HG03196 (cell line): ENCODE measurements around the gene ATG4D.
"Not testable (repeated sequence)": the region's sequence is repeated elsewhere in the genome, so short reads cannot be mapped to it uniquely, and the experiment has no call there.

ENCODE experiments used
- ATAC-seq: cut with Tn5 transposase; IDR thresholded peaks from one replicate; pipeline ENCODE4 v1.9.1; 2021; ENCODE audit not compliant: unreplicated experiment

Gene ATG4D

DNA sequence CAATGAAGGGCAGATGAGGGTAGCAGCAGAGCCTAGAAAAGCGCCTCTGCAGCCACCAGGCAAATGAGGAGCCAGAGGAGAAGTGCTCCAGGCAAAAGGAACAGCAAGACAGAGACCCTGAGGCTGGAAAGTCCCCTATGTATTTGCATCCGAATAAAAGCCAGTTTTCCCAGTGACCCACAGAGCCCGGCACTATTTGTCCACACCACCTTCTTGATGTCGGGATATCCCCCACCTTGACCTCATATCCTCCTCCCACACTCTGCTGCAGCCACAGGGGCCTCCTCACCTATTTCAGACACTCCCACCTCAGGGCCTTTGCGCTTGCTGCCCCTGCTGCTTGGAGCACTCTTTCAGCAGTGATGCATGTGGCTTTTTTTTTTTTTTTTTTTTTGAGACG, 6.6 kb downstream of the ATG4D start:
- no peak for ATAC-seq

GRCh38 chr19:10551006-10551405, 7.3 kb downstream of the ATG4D start:
- not testable (repeated sequence) for ATAC-seq

DNA sequence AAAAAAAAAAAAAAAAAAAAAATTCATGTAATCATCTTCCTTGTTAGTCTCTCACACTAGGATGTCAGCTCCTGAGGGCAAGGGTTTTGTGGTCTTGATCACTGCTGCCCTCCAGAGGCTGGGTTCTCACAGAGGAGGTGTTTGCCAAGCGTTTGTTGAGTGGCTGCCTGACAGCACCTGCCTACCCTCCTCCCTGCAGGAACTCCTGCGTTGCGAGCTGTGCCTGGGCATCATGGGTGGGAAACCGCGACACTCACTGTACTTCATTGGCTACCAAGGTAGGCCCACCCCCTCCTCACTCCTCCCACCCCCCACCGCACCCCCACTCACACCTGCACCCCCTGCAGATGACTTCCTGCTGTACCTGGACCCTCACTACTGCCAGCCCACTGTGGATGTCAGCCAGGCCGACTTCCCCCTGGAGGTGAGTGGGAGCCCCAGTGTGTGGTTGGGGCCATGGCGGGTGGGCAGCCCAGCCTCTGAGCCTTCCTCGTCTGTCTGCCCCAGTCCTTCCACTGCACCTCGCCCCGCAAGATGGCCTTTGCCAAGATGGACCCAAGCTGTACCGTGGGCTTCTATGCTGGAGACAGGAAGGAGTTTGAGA, 8.1 kb downstream of the ATG4D start:
- no peak for ATAC-seq

- ATAC-seq: no peak
These were observed 8.9 kb downstream of the ATG4D start for GRCh38 chr19:10552510-10553053.

DNA sequence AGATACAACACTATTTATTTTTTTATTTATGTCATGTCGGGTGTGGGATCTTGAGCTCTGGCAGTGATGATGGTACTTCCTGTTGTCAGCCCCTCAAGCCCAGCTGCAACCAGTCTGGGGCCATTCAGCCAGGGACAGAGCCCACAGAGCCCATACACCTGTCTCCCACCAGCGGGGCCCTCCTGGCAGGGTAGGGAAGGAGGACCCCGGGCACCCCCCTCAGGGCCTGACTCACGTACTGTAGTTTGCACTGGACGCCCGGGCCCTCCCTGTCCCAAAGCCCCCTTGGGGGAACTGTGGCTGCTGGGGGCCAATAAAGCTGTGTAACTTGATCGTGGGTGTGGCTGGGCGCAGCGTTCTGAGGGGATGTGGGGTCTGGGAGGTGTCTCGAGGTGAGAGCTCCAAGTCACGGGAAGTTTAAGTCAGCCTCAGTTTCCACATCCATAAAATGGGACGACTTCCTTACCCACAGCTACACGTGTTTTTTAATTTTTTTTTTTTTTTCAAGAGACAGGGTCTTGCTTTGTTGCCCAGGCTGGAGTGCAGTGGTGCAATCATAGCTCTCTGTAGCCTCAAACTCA, 9.5 kb downstream of the ATG4D start:
- no peak for ATAC-seq

DNA sequence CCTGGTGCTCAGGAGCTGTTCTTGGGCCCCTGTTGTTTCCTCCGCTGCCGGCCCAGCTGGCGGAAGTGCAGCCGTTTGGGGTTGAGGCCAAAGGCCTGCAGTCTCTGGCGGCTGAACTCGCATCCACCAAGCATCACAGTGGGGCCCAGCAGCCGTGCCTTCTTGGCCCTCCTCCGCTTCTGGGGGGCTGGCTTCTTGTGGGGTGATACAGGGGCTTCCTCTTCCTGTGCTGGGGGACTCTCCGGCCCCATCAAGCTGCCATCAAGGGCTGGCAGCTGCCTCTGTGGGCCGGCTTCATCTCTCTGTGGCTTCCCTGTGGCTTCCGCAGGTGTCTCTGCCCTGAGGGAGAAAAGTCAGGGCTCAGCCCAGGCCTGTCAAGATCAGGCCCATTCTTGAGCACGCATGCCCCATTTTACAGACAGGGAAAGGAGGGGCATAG, 10.3 kb downstream of the ATG4D start:
- peak; percentile 47 for ATAC-seq

DNA sequence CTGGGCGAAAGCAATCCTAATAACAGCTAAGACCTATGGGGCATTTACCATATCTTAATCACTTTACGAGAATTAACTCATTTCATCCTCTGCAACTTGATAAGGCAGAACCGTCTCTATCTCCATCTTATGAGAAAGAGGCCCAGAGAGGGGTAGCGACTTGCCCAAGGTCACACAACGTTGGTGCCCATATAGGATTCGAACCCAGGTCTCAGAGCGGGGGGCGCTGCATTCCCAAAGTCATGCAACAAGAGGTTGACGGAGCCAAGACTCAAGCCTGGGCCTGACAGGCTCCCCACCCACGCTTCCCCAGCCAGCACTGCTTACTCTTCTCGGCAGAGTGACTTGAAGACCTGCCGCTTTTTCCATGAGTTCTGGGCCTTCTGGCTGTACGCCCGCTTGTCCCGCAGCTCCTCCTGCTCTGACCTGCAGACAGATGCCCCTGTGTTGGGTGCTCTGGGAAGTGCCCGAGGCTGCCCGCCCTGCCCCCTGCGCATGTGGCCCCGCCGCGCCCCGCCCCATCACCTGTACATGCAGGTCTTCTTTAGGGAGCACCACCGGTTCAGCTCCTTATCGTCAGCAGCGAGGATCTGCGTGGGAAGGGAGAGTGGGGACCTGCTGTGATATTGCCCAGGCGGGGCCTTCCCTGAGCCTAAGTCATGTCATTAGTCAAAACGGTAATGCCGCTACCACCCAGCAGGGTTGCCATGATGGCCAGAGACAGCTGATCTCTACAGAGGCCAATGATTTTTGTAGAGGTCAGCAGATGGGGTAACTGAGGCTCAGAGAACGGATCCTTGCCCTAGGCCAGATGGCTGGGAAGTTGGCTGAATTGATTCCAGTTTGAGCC, 11.3 kb downstream of the ATG4D start:
- ATAC-seq: no peak

DNA sequence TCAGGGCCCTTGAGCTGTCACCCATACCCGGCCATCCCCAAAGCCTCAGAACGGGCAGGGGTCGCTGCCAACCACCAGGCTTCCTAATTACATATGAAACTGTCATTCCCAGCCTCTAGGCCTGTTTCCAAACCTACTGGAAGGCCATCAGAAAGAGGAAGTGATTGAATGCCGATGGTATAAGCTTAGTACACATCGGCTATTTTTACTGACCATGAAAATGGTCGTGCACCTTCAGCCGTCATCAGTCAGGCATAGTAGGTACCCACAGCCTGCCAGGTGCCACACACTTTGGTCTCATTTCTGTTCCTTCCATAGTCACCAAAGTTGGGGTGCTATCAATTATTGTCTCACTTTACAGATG, 11.9 kb downstream of the ATG4D start:
- ATAC-seq: no peak

DNA sequence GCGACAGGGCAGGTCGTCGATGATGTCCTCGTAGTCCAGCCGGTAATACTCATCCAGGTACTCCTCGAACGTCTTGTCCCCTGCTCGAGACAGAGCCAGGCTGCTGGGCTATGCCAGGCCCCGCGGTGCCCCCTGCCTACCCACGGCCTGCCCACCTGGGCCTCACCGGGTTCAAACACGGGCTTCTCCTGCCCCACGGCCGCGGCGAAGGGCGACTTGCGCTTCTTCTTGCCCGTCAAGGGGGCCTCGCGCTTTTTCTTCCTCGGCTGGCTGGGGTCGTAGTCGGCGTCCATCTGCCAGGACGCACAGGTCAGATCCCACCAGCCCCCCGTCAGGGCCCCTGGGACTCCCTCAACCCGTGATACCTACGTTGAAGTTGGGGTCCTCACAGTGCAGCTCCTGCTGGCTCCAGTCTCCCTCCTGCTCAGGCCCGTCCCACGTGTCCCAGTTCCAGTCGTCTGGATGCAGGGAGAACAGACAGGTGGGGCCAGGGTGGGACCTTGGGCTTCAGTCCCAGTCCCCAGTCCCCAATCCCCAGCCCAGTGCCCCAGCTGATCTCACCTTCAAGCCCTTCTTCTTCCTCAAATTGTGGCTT, 14.0 kb downstream of the ATG4D start:
- no peak for ATAC-seq

DNA sequence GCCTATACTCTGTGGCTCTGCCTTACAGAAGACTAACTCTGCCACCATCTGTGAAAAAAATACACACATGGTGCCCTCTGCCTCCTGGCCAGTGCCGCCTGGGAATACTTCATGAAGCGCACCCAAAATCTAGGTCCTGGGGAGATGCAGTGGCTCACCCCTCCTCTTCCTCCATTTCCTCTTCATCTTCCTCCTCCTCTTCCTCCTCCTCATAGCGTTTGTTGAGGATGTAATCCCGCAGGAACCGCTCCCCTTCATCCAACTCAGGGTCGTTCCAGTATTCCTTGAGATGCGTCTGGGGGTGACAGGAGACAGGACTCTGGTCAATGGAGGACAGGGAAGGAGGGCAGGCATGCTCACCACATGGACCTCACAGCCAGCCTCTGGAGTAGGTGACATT, 16.4 kb downstream of the ATG4D start:
- no peak for ATAC-seq

DNA sequence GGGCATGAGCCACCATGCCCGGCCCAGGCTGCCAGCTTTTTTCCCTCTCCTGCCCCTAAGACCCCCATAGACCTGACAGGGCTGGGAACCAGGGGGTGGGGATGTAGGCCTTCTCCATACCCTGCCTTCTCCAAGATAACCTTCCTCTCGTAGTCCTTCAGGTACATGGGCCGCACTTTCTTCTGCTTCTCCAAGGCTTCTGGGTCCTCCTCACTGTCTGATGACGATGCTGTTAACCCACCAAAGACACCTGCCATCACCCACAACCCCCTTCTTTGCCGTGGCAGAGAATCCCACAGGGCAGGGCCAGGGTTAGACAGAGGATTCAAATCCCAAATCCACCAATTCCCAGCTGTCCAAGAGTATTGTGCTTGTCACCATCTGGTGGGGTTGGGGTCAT, 18.9 kb downstream of the ATG4D start:
- ATAC-seq: no peak

- ATAC-seq: no peak
These were observed 21.4 kb downstream of the ATG4D start for GRCh38 chr19:10565028-10565566.

GRCh38 chr19:10565567-10566407, 22.1 kb downstream of the ATG4D start, which contains the start of gene KRI1:
KRI1 (minus strand) TSS chr19:10566010; CDS start chr19:10565999, 11 bp downstream.
- peak; percentile 44 for ATAC-seq

DNA sequence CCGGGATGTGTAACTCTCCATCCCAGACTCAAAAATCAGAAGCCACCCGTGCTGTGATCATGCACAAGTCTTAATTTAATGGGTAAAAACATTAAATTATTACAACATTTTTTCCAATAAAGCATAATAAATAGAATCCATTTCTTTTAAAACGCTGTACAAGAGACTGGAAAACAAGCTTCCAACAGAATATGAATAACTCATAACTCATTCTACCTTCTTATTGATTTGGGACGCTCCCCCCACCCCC, 22.6 kb downstream of the ATG4D start:
- no peak for ATAC-seq

DNA sequence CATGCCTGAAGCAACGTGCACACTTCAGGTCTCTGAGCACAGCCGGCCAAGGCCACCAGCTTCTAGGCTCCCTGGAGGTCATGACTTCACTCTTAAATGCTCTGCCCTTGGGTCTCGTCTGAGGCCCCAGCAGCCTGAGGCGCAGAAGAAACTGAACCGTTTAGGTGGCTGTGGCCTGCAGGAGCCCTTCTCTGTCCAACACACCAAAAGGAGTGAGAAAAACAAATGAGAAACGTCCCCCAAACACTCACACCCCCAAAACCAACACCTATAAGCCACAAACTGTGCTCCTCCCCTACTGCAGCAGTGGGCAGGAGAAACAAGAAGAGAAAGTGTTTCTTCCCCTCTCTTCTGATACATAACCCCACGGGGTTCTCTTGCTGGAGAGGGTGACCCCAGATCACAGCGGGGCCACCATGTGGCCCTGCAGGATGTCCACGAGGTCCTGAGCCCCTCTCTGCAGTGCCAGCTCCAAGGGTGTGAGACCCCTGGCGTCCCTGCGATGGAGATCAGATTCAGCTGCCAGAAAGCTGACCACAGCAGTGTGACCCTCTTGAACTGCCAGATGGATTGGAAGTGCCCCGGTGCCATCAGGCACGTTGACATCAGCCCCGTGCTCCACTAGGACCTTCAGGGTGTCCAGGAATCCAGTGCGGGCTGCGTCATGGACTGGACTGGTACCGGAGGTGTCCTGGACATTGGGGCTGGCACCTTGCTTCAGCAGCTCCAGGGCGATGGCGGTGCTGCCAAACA, 23.1 kb downstream of the ATG4D start:
- no peak for ATAC-seq

DNA sequence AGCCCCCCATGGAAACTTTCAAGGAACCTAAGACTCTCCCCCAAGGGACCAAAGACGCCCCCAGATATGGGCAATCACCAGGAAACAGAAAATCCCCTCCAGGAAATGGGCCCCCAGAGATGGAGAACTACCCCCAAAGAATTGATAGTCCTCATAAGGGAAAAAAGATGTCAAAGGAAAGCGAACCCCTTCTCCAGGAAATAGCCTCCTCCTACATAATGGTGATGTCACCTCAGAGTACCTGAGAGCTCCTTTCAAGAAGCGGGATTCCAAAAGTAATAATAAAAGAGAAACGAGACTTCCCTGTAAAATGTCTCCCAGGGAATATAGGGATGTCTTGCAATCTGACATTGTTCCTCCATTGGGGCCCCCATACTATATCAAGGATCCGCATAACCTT, 24.0 kb downstream of the ATG4D start:
- no peak for ATAC-seq

- ATAC-seq: peak; percentile 1
These were observed 24.5 kb downstream of the ATG4D start for GRCh38 chr19:10568062-10568825.

DNA sequence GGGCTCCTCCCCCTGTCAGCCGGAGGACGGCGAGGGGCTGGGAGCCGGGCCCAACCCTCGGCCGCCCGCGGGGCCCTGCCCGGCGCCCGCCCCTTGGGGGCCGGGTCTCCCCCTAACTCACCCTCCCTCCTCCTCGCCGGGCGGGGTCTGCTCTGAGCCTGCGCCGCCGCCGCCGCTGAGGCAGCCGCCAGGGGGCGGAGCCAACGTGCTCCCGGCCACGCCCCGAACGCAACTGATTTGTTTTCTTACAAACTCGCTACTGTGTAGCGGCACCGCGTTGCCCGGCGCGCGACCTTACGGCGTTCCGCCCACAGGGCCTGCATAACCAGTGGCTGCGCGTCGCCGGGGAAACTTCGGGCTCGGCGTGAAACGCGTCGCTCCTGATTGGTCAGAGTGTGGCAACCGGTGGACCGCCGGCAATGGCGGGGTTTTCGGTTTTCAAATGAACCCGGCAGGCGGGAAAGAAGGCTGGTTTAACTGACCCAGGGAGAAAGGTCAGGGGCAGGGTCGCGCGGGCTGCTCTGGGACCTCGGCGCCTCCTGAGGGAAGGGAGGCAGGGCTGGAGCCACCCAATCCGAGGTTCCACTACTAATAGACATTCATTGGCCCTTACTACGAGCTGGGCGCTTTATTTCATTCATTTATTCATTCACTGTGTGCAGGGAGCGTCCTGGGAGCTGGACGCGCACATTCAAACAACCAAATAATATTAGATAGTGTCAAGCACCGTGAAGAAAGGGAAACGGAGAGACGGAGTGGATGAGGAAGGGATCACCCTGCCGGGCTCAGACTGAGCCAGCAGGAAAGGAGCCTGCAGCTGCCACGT, 25.3 kb downstream of the ATG4D start, which contains the start of gene CDKN2D:
TSS of gene CDKN2D (minus strand) at position 154 of the 826 bp plus-strand sequence. CDS start 326 bp downstream, outside the sequence.
- ATAC-seq: peak; percentile 62
